NT2/D1 (cell line): ENCODE data around the gene TEF.

ENCODE experiments used
- SUZ12 ChIP-seq: IDR thresholded peaks from 2 replicates; pipeline ENCODE4 v1.6.1; 2011; ENCODE audit not compliant: insufficient read length, insufficient read depth; ENCODE audit errors: extremely low read depth
- YY1 ChIP-seq: IDR thresholded peaks from 2 replicates; pipeline ENCODE4 v1.6.1; 2011; ENCODE audit not compliant: insufficient read length, insufficient read depth
- ZNF274 ChIP-seq: IDR thresholded peaks from 2 replicates; pipeline ENCODE4 v1.6.1; 2011; ENCODE audit warnings: mild to moderate bottlenecking, low read depth, low read length

DNA sequence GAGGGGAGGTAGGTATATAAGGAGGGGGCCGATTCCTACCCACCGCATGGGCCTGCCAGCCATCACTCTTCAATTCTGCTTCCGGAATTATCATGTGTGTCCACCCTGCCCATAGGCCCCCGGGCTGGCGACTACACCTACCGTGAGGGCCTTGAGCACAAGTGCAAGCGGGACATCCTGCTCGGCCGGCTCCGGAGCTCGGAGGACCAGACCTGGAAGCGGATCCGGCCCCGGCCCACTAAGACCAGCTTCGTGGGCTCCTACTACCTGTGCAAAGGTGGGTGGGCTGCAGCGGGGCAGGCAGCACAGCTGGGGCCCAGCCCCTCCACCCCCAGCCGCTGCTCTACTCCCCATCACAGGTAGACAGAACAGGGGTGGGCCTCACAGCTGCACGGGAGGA lies 38.4 kb upstream of the TEF start:
- TF ChIP-seq YY1 (no peak), ZNF274 (no peak), SUZ12 (no peak)
